Stimulated activated CD8-positive, alpha-beta memory T cell treated with anti-CD3 and anti-CD28 coated beads, Interleukin-15, amount 100 ng/mL, for 4 hours (primary cell): ENCODE measurements around the gene EPN2.
A peak's percentile ranks its signal among the peaks of the same experiment; 100 is the strongest.

ENCODE experiments used
- DNase-seq, 2 donors: peaks; one replicate each; pipeline ENCODE4 v3.0.0-alpha.2; 2020; ENCODE audit warnings: low read depth in 2 of 2

Gene EPN2

DNA sequence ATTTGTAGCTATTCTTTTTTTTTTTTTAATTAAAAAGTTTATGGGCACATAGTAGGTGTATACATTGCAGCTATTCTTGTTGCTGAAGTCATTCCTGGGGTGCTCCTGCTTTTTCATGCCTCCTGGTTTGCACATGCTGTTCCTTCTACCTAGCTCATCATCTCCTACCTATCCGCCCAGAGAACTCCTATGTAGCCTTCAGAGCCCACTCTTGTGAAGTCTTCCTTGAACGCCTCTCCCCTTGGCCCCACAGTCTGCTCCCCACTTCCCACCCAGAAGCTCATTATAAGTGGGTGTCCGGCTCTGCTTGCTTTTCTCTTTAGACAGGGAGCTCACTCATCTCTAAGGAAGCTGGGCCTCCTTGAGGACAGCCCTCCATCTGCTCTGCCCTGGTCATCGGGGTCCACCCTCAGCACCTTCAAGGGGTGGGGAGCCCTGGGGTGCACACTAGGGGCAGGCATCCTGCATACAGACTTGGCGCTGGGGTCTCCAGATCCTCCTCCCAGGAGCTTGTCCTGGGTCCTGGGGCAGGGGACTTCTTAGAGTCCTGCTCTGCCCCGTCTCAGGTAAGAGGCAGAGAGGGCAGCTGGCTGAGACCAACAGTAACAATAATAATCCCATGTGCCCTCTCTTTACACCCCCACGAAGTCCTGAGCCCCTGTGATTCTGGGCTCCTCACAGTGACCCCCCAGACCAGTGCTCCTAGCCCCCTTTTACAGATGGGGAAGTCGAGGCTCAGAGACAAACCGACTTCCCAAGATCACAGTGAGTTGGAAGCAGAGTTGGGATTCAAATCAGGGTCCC is 128.9 kb downstream of the EPN2 start:
- DNase-seq, result no peak

DNA sequence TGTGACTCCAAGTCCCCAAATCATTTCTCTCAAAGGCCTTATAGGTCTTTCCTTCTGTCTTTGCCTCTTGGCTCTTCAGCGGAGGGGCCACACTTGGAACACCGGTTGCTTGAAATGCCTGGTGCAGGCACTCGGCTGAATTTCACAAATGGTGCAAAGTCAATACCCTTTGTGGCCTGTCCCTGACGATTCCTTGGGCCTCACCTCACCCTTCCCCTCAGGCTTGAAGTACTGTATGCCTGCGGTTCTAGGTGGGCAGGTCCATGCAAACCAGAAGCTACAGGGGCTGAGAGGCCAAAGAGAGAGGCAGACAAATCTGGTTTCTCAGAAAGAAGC is 129.4 kb downstream of the EPN2 start:
- no peak for DNase-seq

DNA sequence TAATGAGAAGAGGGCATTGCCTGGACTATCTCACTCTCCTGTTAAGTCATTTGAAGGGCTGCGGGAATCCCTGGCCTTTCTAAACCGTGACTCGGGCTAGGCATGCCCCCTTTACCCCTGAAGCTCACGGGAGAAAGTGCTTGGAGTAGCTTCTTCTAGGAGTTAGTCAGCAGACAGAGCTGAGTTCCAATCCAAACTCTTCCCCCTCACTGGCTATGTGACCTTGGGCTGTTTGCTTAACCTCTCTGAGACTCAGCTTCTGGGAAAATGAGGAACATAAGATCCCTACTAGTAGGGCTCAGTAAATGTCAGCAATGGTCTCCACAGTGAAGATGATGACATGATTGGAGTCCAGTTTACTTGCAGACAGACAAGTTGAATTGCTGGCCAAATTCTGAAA is 131.1 kb downstream of the EPN2 start:
- no peak for DNase-seq

DNA sequence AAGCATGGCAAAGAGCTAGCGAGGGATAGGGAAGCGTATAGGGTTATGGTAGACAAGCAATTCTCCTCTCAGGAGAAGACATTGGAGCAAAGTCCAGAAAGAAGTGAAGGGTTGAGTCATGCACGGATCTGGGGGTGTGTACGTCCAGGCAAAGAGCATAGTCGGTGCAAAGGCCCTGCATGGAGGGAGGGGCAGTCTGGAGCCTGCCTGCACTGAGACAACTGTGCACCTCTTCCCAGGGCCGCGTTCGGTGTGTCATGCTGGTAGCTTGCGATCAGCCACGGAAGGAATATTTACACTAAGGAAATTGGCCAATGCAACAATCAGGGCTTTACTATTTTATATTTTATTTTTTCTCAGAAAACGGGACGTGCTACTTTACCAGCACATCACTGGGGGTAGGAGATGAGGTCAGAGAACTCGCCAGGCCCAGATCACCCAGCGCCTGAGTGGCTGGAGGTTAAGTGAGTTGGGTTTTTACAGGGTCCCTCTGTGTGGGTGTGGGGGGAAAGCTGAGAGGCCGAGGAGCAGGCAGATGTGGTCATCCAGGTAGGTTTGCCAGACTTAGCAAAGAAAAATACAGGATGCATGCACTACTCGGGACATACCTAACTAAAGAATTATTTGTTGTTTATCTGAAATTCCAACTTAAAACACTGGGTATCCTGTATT is 132.1 kb downstream of the EPN2 start:
- no peak for DNase-seq

DNA sequence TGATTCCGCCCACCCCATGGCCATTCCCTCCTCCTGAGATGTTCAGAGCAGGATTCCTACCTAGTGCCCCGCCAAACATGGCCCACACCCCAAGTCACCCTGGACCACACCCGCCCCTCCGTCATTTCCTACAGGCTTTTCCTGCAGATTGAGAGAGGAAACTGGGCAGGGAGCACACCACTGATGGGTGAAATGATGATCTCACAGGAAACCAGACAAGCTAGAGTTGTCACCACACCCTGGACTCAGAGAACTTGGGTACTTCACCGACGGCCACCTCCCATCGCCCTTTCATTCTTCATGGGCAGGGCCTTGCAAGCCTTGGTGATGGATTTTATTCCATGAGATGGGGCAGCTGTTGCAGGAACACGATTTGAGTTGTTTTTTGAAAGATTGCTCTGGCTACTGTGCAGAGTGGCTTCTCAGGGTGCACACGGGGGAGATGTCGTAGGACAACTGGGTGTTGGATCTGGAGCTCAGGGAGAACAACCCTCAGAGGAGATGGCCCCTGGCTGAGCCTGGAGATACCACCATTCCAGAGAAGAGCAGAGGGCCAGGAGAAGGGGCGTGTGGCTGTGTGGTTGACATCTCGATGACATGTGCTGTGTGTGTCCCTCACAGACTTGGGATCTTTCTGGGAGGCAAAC is 132.8 kb downstream of the EPN2 start:
- no peak for DNase-seq

DNA sequence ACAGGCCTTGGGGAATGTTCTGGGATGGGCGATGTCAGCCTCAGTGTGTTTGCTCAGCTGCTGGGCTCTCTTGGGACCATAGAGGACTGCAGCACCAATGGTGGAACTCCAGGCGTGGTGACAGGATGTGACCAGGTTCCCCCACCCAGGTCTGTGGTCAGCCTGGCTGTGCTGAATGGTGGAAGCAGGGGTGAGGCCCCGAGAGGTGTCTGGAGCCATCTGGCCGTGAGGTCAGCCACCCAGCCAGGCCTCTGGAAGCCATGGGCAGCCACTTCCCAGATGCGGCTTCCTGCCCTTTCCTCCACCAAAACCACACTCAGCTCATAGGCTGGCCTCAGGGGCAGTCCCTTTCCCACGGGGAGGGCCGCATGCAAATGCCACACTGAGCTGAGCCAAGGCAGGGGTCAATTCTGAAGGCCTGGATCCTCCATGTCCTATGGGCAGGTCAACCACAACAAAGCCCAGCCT is 133.4 kb downstream of the EPN2 start:
- DNase-seq, result no peak

DNA sequence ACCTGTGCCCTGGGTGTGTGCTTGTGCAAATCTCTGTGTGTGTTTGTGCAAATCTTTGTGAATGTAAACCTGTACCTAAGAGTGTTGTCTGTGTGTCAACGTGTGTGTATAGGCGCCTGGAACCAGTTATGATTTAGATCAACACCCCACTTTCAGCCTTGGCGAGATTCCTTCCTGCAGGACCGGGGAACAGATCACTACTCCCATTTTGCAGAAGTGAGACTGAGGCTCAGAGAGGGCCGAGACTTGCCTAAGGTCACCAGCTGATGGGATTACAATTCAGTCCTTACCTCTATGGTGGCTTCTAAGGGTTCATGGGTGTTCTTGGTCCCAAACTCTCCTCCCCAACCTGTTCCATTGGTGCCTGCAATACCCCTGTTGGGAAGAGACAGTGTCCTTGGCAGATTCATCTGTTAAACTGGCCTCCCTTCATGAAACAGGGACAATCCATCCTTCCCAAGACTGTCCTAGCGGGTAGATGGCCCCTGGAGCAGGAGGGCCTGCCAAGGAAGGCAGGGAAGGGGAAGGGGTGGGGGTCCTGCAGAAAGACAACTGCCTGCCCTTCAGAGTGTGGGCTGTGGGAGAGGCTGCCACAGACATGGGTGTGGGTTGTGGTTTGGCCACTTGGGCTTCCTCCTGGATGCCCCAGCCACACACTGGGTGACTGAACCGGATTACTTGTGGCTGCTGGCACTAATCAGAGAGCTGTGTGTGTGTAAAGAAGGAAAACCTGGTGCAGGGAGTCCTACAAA is 134.3 kb downstream of the EPN2 start:
- DNase-seq, result no peak

DNA sequence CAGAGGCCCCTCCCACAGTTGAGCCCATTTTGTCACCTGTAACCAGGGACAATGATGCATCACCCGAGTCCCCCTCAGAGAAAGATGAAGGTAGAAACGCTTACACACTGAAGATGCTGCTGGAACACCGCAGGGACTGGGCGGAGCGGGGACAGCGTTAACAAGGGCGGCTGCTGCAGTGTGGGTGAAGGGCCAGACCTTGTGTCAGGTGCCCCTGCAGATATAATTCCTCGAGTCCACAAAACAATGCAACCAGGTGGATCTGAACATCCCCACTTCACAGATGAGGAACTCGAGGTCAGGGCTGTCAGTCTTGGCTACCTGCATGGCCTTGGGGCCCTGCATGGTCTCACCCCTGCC is 134.8 kb downstream of the EPN2 start:
- no peak for DNase-seq

DNA sequence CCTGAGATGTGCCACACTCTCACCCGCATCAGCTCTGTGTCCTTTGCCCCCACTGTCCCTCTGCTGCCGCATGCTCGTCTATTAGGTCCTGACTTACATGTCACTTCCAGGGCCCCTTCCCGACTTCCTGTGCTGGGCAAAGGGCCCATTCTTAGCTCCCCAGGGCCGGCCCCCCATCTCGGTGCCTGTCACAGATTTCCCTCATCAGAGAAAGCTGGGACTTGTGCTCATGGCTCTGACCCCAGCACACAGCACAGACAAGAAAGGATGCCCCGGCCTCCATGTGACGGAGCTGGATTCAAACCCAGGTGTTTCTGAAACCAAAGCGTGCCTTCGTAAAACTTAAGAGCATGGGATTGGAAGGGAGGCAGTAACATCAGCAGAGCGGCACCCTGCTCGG is 135.3 kb downstream of the EPN2 start:
- DNase-seq, result no peak

DNA sequence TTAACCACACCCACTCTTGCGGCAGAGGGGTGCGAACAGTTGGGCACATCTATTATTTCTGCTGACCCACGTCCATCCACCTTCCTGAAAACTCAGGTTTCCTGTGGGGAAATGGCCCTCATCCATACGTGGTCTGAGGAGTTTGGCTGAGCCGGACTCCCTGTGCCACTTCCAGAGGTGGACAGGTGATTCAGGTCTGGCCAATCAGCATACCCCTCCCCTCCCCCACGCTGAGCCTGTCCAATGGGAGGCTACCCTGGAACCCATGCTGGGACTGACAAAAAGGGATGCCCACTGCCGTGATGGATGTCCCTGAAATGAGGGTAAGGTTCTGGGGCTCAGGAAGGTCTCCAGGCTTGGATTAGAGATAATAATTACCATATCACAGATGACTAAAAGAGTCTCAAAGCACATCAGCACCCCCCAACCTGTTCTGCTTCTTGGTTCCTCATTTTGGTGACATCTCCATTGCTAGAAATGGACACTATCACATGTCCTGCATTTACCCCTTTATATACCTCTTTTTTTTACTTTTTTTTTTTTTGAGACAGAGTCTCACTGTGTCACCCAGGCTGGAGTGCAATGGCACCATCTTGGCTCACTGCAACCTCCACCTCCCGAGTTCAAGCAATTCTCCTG is 135.8 kb downstream of the EPN2 start:
- DNase-seq, result no peak

DNA sequence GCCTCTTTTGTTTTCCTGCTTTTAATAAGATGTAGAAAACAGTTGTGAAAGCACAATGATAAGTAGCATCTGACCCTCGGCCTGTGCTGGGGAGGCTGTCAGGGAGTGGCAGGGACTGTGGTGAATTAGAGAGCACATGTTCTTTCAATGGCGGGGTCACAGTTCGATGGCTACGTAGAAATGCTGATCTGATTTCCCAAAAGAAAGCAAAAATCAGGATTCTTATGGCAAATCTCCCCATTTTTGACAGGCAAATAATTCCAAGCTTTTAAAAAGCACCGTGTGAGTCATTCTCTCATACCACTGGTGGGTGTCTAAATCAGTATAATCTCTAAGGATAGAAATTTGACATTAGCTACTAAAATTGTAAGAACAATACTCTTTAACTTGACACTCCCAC is 137.0 kb downstream of the EPN2 start:
- DNase-seq, result no peak

DNA sequence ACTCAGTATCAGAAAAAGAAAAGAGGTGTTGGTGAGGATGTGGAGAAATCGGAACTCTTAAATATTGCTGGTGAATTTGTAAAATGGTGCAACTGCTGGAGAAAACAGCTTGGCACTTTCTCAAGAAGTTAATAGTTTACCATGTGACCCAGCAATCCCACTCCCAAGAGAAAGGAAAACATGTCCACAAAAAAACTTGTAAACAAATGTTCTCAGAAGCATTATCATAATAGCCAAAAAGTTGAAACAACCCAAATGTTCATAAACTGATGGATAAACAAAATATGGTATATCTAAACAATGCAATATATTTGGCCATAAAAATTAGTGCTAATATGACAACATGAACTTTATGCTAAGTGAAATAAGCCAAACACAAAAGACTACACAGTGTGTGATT is 138.6 kb downstream of the EPN2 start:
- no peak for DNase-seq

DNA sequence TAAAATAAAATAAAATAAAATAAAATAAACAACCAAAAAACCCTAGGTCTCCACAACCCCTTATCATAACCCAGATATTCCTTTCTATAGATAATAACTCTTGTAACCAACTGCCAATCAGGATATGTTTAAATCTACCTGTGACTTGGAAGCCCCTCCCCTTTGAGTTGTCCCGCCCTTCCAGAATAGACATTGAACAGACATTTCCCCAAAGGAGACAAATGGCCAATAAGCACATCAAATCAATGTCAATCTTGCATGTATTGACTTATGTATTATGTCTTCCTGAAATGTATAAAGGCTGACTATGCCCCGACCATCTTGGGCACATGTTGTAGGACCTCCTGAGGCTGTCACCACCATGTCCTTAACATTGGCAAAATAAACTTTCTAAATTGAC is 139.6 kb downstream of the EPN2 start:
- DNase-seq, result no peak

DNA sequence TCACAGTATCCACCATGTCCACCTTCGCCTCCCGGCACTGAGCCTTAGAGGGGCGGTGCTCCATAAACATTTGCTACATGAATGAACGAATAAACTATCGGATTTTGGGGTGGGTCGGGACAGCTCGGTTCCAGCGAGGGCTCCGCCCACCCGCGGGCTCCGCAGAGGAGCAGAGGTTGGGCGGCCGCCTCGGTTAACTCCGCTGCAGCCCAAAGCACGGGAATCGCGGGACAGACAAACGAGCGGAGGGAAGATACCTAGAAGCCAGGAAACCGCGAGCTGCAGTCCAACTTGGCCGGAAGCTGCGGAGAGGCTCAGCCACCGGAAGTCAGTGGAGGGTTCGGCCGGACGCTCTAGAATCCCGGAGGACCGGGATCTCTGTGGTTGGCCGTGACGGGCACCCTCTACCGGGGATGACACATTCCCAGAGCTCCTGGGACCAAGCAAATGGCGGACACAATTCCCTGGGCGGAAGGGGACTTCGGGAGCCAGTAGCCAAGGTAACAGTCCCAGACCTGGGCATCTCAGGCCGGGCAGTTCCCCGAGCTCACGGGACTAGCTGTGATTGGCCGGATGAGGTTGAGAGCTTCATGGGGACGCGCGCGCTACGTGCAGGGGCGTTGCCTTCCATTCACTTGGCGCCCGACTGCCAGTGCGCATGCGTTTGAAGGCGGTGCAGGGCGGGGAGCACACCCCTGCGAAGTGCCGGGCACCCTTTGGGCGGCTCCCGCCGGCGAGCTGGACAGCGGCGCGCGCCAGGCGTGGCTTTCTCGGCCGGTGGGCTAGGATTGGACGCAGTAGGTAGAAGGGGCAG is 140.6 kb downstream of the EPN2 start:
- peak; percentile 84 to 89 for DNase-seq

DNA sequence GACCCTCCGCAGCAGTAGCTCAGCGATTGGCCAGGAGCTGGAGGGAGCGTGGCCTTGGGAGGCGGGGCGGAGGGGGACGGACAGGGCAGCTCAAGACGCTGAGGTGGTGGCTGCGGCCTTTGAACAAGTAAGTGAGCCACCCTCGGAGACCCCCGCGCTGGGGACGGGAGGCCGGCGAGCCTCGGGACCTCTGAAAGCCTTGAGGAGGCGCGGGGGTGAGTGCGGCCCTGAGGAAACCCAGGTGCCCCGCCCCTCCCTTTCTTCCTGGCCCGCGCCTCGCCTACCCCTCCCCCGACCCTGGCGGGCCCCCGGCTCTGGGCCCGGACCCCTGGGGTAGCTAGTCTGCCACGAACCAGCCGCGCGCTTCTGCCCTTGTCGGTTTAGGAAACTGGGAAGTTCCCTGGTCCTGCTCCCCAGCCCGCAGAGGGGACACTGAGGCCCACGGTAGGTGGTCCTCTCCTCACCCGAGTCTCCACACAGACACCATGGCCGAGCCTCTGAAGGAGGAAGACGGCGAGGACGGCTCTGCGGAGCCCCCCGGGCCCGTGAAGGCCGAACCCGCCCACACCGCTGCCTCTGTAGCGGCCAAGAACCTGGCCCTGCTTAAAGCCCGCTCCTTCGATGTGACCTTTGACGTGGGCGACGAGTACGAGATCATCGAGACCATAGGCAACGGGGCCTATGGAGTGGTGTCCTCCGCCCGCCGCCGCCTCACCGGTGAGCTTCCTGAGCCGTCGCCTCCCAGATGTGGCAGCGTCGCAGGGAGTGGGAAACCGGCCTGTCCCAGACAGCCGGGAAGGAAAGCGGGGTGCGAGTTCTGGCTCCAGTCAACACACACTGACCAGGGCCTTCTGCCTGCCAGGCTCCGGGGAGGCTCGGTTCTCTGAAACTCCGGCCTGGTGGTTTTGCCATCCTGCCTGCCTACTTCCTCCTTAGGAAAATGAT is 141.5 kb downstream of the EPN2 start, which contains the start of gene MAPK7:
MAPK7 (plus strand) TSS at position 83 of the 945 bp plus-strand sequence; CDS start at position 486, 403 bp downstream.
- no peak for DNase-seq

DNA sequence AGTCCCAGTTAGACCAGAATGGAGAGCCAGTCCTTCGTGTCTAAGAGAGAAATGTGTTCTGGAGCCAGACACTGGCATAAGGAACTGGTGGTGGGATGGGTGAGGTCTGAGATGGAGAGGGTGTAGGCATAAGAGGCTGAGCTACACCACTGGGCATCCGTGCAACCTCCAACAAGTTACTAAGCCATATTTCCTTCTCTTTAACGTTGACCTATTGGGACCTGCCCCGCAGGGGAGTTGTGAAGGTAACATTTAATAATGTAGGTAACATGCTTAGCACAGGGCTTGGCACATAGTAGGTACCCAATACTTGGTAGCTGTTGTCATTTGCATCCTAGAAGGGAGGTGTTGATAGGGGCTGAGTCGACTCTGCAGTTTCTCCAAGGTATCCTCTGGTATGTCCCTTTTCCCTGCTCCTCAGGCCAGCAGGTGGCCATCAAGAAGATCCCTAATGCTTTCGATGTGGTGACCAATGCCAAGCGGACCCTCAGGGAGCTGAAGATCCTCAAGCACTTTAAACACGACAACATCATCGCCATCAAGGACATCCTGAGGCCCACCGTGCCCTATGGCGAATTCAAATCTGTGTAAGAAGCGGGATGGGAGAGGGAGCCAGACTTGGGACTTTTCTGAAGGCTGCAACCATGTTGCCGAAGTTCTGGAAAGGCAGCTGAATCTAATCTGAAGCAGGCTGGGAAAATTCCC is 142.3 kb downstream of the EPN2 start:
- no peak for DNase-seq

DNA sequence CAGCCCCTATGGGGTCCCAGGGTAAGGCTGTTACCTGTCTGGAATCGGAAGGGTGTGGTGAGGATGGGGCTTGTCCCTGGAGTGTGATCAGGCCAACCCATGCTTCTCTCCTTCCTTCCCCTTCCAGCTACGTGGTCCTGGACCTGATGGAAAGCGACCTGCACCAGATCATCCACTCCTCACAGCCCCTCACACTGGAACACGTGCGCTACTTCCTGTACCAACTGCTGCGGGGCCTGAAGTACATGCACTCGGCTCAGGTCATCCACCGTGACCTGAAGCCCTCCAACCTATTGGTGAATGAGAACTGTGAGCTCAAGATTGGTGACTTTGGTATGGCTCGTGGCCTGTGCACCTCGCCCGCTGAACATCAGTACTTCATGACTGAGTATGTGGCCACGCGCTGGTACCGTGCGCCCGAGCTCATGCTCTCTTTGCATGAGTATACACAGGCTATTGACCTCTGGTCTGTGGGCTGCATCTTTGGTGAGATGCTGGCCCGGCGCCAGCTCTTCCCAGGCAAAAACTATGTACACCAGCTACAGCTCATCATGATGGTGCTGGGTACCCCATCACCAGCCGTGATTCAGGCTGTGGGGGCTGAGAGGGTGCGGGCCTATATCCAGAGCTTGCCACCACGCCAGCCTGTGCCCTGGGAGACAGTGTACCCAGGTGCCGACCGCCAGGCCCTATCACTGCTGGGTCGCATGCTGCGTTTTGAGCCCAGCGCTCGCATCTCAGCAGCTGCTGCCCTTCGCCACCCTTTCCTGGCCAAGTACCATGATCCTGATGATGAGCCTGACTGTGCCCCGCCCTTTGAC is 143.5 kb downstream of the EPN2 start:
- no peak for DNase-seq

DNA sequence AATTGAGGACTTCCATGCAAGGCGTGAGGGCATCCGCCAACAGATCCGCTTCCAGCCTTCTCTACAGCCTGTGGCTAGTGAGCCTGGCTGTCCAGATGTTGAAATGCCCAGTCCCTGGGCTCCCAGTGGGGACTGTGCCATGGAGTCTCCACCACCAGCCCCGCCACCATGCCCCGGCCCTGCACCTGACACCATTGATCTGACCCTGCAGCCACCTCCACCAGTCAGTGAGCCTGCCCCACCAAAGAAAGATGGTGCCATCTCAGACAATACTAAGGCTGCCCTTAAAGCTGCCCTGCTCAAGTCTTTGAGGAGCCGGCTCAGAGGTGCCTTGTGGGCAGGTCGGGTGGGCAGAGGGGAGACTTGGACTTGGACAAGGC is 144.2 kb downstream of the EPN2 start:
- no peak for DNase-seq
